Fibroblast of upper back skin (primary cell): Measurements from ENCODE around the gene WDR88.
"Not testable (repeated sequence)": the region's sequence is repeated elsewhere in the genome, so short reads cannot be mapped to it uniquely, and the experiment has no call there.

Experiments used
- DNase-seq: peaks from one replicate; pipeline ENCODE4 v3.0.0-alpha.2; 2013

Gene WDR88

DNA sequence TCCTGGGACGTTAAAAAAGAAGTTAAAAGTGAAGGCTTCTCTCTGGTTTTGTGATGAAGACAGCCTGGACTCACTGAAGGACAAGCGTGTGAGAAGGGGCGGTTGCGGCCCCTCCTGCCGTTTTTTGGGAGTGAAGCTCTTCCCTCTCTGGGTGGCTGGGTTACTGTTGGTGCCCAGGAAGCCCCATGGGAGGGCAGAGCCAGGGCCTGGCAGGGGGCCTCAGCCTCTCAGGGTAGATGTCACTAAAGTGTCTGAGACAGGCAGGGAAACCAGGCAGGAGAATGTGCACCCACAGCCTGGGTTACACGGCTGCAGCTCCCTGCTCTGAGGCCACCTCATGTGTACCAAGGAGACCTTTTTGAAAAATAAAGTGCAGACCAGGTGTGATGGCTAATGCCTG lies 1.5 kb upstream of the WDR88 start:
- DNase-seq = no peak

DNA sequence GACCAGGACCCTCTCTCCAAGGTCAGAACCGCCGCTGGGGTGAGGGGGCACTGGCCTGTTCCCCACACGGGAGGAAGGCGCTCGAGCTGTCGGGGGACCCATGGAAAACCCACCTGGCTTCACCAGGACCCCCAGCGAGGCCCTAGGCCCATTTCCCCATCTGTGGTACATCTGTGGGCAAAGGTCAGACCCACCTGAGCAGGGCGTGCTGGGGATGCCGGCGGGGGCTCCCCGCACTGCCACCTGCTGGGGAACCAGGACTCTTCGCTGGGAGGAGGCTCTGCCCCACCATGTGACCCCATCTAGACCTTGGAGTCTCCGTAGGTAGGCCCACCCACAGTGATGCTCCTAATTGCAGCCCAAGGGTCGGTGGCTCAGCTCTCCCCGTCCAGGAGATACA lies 511 bp downstream of the WDR88 start:
- no peak for DNase-seq

DNA sequence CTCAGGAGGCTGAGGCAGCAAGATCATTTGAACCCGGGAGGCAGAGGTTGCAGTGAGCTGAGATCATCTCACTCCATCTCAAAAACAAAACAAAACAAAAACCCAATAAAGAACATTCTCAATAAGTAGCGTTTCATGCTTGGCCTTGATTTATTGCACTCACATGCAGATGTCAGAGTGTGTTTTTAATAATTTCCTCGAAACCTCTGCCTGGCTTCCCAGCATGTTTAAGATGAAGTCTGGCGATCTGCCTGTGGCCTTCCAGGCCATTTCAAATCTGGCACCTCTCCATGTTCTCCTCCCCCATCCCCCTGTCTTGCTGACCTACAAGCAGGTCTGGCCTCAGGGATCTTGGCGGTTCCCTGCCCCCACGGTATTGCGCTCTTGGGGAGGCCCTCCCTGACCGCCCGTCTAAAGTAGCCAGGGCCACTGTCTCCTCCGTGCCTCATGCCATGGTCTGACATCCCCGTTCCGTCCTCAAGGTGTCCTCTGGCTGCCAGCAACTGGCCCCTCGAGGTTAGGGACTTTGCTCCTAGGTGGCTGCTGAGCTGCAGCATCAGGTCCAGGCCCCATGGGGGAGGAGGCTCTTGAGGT lies 1.6 kb downstream of the WDR88 start:
- DNase-seq = peak; percentile 32

DNA sequence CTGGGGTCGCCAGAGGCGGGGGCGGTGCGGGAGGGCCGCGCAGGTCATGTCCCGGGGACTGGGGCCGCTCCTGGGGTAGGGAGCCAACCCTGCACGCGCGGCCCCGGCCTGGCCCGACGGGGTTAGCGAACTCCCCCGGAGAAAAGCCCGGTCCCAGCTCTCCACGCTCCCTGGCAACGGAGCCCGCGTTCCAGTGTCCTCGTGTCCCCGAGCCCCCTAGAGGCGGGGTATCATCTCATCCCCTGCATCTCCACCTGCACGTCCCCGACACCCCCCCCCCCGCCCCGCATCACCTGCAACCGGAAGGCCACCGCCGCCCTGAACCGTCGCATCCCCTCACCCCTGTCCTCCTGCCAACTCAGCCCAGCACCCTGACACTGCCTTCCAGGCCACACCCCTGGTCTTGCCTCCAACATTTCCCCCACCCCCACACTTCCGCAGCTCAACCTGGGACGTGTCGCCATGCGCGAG lies 2.7 kb downstream of the WDR88 start:
- DNase-seq = no peak

DNA sequence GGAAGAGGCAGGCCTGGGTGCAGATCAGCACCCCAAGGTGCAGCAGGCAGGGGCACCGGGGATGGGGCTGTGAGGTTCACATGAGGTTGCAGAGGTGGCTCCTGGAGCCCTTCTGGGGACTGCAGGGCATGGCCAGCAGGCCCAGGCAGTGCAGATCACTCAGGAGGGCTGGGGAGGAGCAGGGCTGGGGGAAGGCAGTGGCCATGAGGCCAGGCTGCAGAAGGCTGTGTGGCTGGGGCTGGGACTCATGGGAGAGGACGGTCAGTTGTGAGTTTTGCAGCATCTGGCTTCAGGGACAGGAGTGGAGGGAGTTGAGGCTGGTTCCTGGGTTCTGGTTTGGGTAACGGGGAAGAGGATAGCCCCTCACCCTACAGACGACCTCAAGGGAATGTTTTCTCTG lies 7.3 kb downstream of the WDR88 start:
- DNase-seq = no peak

DNA sequence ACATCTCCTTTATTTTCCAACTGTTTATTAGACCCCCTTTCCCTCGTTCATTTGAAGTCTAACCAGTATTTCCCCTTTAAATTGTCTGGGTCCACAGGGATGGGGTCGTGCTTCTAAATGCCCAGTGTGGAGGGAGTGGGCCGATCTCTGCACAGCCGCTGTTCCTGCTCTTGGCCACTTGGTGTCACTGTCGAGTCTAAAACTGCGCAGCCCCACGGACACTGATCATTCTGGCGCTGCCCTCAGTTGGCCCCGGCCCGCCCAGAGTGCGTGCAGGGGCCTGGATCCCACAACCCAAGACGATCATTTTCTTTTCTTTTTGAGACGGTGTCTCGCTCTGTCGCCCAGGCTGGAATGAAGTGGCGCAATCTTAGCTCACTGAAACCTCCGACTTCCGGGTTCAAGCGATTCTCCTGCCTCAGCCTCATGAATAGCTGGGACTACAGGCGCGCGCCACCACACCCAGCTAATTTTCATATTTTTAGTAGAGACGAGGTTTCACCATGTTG lies 12.0 kb downstream of the WDR88 start:
- DNase-seq = peak; percentile 56

DNA sequence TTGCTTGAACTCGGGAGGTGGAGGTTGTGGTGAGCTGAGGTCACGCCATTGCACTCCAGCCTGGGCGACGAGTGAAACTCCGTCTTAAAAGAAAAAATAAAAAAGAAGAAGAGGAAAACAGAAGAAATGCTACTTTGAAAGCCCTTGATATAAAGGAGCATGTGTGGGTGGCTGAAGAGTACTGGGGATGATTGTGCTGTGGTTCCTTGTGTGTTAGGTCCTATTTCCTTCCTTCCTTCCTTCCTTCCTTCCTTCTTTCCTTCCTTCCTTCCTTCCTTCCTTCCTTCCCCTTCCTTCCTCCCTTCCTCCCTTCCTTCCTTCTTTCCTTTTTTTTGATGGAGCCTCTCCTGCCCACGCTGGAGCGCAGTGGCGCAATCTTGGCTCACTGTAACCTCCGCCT lies 14.3 kb downstream of the WDR88 start:
- DNase-seq = no peak

DNA sequence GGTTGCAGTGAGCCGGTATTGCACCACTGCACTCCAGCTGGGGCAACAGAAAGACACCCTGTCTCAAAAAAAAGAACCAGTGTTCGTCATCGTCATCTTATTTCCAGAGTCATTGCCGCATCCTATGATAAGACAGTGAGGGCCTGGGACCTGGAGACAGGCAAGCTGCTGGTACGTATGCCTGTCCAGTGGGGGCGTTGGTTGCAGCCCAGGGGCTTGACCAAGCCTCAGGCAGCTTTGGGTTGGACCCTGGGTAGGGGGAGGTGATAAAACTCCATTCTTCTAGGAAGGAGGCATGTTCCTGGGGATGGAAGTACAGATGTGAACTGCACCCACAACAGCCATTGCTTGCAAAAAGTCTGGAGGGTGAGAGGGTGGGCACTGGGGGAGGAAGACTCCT lies 15.6 kb downstream of the WDR88 start:
- DNase-seq = no peak

DNA sequence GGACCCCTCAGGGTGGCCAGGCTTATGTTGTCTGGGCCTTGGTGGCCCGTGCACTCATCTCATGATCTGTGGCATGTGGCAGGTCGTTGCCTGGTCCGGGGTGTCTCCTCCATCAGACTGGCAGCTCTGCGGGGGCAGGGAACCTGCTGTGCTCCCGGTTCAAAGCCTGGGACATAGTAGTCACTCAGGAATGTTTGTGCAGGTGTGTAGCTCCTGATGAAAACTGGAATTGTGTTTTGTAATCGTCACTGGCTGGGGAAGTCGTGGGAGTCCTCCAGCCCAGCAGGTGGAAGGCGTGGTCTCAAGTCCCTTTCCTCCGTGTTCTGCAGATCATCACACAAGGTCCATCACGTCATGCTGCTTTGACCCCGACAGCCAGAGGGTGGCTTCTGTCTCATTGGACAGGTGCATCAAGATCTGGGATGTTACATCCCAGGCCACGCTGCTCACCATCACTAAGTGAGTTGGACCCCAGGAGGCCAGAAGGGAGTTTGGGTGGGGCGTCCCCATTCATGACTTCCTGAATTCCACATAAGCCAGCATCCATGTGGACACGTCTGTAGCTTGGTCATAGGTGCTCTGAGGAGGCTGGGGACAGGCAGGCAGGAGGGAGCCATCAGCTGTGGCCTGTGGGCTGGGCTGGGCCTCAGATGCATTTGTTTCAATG lies 19.1 kb downstream of the WDR88 start:
- DNase-seq = no peak

DNA sequence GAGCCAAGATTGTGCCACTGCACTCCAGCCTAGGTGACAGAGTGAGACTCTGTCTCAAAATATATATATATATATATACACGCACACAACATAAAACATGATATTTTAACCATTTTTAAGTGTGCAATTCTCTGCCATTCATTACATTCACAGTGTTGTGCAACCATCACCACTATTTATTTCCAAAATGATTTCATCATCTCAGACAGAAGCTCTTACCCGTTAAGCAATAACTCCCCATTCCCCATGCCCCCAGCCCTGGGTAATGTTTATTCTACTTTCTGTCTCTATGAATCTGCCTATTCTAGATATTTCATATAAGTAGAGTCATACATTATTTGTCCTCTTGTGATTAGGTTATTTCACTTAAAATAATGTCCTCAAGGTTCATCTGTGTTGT lies 20.3 kb downstream of the WDR88 start:
- no peak for DNase-seq

DNA sequence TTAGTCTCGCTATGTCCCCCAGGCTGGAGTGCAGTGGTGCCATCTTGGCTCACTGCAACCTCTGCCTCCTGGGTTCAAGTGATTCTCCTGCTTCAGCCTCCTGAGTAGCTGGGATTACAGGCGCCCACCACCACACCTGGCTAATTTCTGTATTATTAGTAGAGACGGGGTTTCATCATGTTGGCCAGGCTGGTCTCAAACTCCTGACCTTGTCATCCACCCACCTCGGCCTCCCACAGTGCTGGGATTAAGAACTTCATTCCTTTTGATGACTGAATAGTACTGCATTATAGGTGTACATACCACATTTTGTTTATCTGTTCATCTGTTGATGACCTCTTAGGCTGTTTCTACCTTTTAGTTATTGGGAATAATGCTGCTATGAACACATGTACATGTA lies 20.7 kb downstream of the WDR88 start:
- DNase-seq = not testable (repeated sequence)

DNA sequence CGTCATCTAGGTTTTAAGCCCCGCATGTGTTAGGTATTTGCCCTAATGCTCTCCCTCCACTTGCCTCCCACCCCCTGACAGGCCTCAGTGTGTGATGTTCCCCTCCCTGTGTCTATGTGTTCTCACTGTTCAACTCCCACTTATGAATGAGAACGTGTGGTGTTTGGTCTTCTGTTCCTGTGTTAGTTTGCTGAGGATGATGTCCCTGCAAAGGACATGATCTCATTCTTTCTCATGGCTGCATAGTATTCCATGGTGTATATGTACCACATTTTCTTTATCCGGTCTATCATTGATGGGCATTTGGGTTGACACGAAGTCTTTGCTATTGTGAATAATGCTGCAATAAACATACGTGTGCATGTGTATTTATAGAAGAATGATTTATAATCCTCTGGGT lies 22.4 kb downstream of the WDR88 start:
- not testable (repeated sequence) for DNase-seq

DNA sequence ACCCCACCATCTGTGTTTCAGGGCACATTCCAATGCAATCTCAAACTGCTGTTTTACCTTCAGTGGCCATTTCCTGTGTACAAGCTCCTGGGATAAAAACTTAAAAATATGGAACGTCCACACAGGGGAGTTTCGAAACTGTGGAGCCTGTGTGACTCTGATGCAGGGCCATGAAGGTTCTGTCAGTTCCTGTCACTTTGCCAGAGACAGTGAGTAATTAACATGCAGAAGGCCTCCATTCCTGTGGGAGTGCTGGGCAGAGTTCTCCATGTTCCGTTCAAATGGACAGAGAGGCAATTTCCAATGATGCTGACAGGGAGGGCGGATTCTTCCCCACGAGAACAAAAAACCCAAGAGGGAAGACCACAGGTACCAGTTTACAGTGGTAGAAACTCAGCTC lies 24.4 kb downstream of the WDR88 start:
- DNase-seq = peak; percentile 48

DNA sequence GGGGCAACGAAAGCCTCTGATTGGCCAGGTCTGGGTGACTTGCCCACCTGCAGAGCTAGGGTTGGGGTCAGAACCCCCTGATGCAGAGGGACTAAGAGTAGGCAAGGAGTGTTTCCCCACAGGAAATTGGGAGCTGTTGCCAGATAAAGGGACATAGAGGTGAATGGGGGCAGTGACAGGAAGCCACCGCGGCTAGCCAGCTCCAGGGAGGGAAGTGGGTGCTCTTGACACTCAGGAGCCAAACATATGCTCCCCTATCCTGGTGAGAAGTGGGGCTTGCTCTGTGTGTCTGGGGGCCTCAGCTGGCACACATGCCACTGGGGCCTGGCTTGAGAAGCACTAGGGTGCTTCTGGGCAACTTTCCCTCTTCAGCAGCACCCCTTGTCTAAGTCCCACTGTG lies 26.0 kb downstream of the WDR88 start:
- DNase-seq = no peak

DNA sequence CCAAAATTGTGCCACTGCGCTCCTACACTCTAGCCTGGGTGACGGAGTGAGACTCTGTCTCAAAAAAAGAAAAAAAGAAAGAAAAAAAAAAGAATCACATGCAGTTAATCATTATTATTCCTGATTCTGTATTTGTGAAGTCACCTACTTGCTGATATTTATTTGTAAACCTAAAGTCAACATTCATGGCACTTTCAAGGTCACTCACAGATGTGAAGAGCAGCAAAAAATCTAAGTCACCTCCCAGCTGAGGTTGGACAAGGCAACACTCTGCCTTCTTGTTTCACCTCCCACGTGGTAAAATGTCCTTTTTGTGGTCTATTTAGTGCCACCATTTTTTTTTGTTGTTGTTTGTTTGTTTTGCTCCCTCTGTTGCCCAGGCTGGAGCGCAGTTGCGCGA lies 26.5 kb downstream of the WDR88 start:
- DNase-seq = no peak

DNA sequence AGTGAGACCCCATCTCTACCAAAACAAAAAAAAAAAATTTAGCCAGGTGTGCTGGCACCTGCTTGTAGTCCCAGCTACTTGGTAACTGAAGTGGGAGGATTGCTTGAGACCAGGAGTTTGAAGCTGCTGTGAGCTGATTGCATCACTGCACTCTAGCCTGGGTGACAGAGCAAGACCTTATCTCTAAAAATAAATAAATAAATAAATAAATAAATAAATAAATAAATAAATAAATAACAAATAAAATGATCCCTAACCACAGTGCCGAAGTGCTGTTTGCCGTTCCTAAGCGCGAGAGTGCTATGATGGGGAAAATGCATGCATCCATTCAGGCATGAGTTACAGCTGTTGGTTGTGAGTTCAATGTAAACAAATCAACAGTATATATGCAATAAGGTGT lies 27.2 kb downstream of the WDR88 start:
- no peak for DNase-seq

DNA sequence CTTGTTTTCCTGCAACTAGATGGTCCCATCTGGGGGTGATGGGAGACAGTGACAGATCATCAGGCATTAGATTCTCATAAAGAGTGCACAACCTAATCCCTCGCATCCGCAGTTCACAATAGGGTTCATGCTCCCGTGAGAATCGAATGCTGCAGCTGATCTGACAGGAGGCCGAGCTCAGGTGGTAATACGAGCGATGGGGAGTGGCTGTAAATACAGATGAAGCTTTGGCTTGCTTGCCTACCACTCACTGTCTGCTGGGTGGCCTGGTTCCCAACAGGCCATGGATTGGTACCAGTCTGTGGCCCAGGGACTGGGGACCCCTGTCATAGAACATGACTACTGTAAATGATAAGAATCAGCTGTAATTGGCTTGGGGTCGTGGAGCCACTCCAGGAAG lies 28.0 kb downstream of the WDR88 start:
- DNase-seq = no peak

DNA sequence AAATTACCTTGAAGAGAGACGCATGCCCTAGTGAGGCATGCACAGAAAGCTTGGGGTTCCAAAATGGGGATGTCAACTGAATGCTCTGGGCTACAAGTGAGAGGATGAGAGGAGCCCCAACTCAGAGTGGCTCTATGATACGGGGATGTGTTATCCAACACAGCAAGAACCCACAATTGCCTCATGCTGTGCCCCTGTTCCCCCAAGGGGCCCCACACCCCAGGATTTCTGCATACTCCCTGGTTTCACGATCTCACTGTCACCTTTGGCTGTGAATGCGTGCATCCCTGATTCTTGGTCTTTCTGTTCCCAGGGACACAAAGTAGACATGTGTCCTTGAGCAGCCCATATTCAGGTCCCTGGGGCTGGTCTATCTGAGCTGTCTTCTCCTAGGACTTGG lies 29.3 kb downstream of the WDR88 start:
- no peak for DNase-seq

DNA sequence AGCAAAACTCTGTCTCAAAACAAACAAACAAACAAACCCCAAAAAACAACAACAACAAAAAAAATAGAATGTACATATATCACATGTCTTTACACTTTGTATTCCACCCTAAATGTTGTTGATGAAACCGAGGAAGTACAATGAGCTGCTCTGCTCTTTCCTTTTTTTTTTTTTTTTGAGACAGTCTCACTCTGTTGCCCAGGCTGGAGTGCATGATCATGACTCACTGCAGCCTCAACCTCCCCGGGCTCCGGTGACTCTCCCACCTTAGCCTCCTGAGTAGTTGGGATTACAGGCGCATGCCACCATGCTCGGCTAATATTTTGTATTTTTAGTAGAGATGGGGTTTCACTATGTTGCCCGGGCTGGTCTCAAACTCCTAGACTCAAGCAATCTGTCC lies 31.6 kb downstream of the WDR88 start:
- no peak for DNase-seq

DNA sequence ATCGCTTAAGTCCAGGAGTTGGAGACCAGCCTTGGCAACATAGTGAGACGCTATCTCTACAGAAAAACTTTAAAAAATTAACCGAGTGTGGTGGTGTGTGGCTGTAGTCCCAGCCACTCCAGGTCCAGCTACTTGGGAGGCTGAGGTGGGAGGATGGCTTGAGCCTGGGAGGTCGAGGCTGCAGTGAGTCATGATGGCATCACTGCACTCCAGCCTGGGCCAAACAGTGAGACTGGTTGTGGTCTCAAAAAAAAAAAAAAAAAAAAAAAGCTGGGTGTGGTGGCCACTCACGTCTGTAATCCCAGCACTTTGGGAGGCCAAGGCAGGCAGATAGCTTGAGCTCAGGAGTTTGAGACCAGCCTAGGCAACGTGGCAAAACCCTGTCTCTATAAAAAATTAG lies 34.1 kb downstream of the WDR88 start:
- DNase-seq = not testable (repeated sequence)

DNA sequence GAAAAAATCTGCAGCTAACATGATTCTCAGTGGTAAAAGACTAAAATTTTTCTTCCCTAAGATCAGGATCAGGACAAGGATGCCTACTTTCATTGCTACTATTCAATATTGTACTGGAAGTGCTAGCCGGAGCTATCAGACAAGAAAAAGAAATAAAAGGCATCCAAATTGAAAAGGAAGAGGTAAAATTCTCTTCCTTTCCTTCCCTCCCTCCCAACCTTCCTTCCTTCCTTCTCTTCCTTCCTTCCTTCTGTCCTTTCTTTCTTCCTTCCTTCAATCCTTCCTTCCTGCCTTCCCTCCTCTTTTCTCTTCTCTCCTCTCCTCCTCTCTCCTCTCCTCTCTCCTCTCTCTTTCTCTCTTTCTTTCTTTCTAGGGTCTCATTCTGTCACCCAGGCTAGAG lies 35.5 kb downstream of the WDR88 start:
- DNase-seq = no peak

DNA sequence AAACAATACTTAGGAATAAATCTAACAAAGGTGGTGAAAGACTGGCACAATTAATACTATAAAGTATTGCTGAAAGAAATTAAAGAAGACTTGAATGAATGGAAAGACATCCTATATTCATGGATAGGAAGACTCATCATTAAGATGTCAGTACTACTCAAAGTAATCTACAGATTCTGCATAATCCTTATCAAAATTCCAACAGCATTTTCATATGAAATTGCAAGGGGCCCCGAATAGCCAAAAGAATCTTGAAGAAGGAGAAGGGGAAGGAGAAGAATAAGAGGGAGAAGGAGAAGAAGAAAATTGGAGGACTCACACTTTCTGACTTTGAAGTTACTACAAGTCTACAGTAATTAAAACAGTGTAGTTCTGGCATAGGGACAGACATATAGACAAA lies 36.6 kb downstream of the WDR88 start:
- no peak for DNase-seq

DNA sequence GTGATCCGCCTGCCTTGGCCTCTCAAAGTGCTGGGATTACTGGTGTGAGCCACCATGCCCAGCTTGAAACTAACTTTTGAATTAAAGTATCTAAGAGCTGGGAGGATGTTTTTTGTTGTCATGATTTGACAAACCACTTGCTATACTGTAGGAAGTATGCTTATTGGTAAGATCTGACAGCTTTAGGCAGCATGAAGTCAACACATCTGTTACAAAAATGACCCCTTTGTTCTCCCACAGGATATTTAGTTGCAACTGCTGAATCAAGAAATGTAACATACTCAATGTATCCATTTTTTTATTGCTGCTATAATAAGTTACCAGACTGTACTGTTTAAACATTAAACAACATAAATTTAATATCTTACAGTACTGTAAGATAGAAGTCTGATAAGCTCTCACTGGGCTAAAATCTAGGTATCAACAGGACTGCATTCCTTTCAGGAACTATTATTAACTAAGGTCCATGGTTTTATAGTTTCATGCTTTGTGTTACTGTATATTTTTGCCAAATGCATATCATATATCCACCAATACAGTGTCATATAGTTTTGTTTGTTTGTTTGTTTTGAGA lies 39.4 kb downstream of the WDR88 start:
- no peak for DNase-seq

DNA sequence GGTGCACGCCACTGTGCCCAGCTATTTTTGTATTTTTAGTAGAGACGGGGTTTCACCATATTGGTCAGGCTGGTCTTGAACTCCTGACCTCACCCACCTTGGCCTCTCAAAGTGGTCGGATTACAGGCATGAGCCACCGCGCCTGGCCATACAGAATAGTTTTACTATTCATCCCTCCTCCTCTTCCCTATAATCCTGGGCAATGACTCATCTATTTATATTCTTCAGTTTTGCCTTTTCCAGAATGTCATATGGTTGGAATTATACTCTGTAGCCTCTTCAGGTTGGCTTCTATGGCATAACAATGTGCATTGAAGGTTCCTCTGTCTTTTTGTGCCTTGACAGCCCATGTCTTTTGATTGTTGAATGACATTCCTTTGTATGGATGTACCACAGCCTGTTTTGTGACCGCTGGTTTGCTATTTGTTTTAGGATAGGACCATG lies 40.0 kb downstream of the WDR88 start:
- DNase-seq = peak; percentile 64

DNA sequence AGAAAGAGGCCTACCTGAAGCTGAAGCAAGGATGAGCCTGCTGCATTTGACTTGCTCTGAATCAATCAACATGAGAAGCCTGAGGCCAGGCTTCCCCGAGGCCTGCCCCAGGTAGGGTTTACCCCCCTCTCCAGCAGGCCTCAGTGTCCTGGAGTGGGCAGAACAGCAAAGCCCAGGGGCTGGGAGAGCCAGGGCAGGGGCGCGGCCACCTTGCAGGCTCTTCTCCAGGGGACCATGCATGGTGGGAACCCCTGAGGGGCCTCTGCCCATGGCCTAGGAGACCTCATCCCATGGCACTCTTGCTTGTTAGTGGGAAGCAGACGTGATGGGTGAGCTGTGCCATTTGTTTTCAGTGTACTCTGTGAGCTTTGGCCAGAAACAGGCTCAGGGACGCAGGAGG lies 42.3 kb downstream of the WDR88 start:
- DNase-seq = no peak
